Activated T-helper 2 cell treated with anti-CD3 and anti-CD28 coated beads, Interferon-gamma antibody, Interleukin-2, Interleukin-4, amounts not matched to agents 10 μg/mL and 5 μg/mL and 100 μg/mL, durations not matched to agents 14 hours and 24 hours and 36 hours (primary cell): ENCODE data around the gene ARHGEF40. TPM values are rescaled to one million over a fixed set of nuclear protein-coding genes. Genes with fewer than 3 reads are reported as not detected.

Experiments
- DNase-seq: peaks from one replicate; pipeline ENCODE4 v3.0.0; 2021; ENCODE audit warnings: low spot score
- H3K27ac Mint-ChIP-seq: one replicate; pipeline ENCODE4 v1.8.0; 2021; ENCODE audit warnings: mixed read lengths
- H3K27me3 Mint-ChIP-seq: one replicate; pipeline ENCODE4 v1.8.0; 2021; ENCODE audit warnings: low read depth, mixed read lengths
- H3K36me3 Mint-ChIP-seq: one replicate; pipeline ENCODE4 v1.8.0; 2021; ENCODE audit warnings: low read depth, mixed read lengths
- H3K4me1 Mint-ChIP-seq: one replicate; pipeline ENCODE4 v1.8.0; 2021; ENCODE audit warnings: low read depth, mixed read lengths
- H3K4me3 Mint-ChIP-seq: one replicate; pipeline ENCODE4 v1.8.0; 2021; ENCODE audit warnings: low read depth, mild to moderate bottlenecking, moderate library complexity, mixed read lengths
- H3K9me3 Mint-ChIP-seq: one replicate; pipeline ENCODE4 v1.8.0; 2021; ENCODE audit warnings: mixed read lengths
- intact Hi-C: fragments of 100-400 bp; cut with micrococcal nuclease; formaldehyde crosslinking; loops from one replicate; pipeline ENCODE4 v1.15.1; 2023
- total RNA-seq: library from RNA; stranded (reverse); gene quantifications from 2 replicates; pipeline ENCODE4 v1.2.3, GENCODE V29; 2022

The ARHGEF40 gene
- total RNA-seq, 1 donor from 2014 or later = 0.05 TPM

DNA sequence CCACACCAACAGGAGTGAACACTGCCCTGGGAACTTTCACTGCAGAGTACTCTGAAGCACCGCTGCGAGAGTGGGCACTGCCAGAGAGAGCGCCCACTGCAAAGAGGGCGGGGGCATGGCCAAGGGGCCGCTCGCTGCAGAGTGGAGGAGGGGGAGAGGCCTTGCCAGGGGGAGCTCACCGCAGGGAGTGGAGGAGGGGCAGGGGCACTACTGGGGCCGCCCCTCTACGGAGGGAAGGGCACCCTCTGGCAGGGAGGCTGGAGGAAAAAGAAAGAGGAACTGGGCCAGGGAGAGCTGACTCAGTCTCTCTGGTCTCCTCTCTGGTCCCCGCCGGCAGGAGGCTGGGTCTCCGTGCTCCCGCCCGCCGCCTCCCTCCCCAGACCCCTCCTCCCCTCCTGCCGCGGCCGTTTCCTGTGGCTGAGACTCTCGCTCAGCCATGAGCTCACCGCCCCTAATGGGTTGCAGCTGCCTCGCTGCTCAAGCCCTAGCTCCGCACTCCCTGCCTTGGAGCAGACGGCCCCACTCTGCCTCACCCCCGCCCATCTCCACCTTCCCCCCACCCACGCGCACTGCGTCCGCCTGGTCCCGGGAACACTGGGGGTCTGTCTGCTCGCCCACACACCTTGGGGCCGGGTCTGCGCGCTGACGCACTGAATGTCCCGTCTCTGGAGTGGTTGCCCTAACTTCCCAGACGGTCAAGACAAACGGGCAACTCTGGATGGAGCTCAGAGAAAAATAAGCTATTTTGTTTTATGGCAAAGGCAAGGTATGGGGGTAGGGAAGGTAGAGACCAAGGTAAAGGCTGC lies 1.3 kb downstream of the ARHGEF40 start:
- peaks cover 30% of the 10 kb centered on the region for H3K4me1 Mint-ChIP-seq
- DNase-seq = peak; percentile 24
- intact Hi-C loops = no loop called here
- H3K27ac Mint-ChIP-seq = no peak overlapping the region
- no peaks in the 10 kb centered on the region for H3K9me3 Mint-ChIP-seq
- peaks cover 66% of the 10 kb centered on the region for H3K27me3 Mint-ChIP-seq
- peak overlapping the region; percentile 72 for H3K4me3 Mint-ChIP-seq
- no peaks in the 10 kb centered on the region for H3K36me3 Mint-ChIP-seq

DNA sequence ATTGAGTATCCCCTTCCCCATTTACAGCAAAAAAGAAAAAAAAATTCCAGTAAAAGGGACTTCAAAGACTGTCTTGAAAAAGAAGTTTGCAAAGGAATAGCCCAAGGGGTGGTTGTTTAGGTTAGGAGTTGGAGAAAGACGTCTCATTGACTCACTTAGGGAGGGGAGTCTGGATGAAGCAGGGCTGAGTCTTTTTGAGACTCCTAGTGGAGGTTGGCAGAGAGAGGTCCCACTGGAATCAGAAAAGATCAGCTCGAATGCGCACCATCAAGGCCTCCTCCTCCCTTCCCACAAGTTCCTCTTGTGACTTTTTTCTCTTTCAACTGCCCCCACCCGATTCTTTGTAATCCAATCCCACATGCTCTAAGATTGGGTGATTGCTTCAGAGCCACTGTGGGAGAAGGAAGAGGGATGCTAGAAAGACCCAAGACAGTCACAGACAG lies 1.9 kb downstream of the ARHGEF40 start:
- intact Hi-C loops = no loop called here
- Mint-ChIP-seq H3K4me1 (peaks cover 30% of the 10 kb centered on the region), H3K27me3 (peaks cover 61% of the 10 kb centered on the region), H3K36me3 (no peaks in the 10 kb centered on the region), H3K27ac (no peak overlapping the region), H3K4me3 (no peak overlapping the region), H3K9me3 (no peaks in the 10 kb centered on the region)
- DNase-seq = no peak

DNA sequence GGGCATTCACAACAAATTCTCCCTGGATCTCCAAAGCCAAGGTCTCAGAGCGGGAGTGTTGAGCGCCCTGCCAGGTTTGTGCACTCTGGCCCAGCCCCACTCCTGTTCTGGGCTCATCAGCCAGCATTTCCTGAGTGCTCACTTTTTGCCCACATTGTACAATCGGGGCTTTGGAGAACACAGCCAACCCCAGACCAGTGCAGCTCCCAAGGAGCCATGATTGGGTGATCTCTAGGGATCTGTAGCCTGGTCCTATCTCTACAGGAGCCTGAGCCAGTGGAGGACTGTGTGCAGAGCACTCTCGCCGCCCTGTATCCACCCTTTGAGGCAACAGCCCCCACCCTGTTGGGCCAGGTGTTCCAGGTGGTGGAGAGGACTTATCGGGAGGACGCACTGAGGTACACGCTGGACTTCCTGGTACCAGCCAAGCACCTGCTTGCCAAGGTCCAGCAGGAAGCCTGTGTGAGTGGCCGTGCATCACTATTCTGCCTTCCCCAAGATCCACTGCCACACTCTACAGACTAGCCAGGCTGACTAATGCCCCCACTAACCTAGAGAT lies 2.8 kb downstream of the ARHGEF40 start:
- H3K4me3 Mint-ChIP-seq = peak overlapping the region; percentile 19
- no peaks in the 10 kb centered on the region for H3K36me3 Mint-ChIP-seq
- DNase-seq = no peak
- intact Hi-C loops = no loop called here
- H3K4me1 Mint-ChIP-seq = peaks cover 30% of the 10 kb centered on the region
- no peaks in the 10 kb centered on the region for H3K9me3 Mint-ChIP-seq
- peaks cover 55% of the 10 kb centered on the region for H3K27me3 Mint-ChIP-seq
- H3K27ac Mint-ChIP-seq = no peak overlapping the region

DNA sequence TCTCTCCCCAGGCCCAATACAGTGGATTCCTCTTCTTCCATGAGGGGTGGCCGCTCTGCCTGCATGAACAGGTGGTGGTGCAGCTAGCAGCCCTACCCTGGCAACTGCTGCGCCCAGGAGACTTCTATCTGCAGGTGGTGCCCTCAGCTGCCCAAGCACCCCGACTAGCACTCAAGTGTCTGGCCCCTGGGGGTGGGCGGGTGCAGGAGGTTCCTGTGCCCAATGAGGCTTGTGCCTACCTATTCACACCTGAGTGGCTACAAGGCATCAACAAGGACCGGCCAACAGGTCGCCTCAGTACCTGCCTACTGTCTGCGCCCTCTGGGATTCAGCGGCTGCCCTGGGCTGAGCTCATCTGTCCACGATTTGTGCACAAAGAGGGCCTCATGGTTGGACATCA lies 3.8 kb downstream of the ARHGEF40 start:
- DNase-seq = no peak
- H3K27ac Mint-ChIP-seq = no peak overlapping the region
- no peak overlapping the region for H3K4me3 Mint-ChIP-seq
- H3K4me1 Mint-ChIP-seq = peaks cover 24% of the 10 kb centered on the region
- intact Hi-C loops = no loop called here
- H3K36me3 Mint-ChIP-seq = no peaks in the 10 kb centered on the region
- H3K27me3 Mint-ChIP-seq = peaks cover 47% of the 10 kb centered on the region
- H3K9me3 Mint-ChIP-seq = no peaks in the 10 kb centered on the region

DNA sequence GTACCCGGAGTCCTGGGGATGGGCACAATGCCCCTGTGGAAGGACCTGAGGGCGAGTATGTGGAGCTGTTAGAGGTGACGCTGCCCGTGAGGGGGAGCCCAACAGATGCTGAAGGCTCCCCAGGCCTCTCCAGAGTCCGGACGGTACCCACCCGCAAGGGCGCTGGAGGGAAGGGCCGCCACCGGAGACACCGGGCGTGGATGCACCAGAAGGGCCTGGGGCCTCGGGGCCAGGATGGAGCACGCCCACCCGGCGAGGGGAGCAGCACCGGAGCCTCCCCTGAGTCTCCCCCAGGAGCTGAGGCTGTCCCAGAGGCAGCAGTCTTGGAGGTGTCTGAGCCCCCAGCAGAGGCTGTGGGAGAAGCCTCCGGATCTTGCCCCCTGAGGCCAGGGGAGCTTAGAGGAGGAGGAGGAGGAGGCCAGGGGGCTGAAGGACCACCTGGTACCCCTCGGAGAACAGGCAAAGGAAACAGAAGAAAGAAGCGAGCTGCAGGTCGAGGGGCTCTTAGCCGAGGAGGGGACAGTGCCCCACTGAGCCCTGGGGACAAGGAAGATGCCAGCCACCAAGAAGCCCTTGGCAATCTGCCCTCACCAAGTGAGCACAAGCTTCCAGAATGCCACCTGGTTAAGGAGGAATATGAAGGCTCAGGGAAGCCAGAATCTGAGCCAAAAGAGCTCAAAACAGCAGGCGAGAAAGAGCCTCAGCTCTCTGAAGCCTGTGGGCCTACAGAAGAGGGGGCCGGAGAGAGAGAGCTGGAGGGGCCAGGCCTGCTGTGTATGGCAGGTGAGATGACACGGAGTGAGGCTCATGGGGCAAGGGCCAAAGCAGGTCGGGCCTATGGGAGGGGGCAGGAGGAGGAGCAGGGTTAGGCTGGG lies 4.5 kb downstream of the ARHGEF40 start:
- intact Hi-C loops = no loop called here
- Mint-ChIP-seq H3K4me1 (peaks cover 18% of the 10 kb centered on the region), H3K36me3 (no peaks in the 10 kb centered on the region), H3K27me3 (peaks cover 43% of the 10 kb centered on the region), H3K27ac (no peak overlapping the region), H3K4me3 (no peak overlapping the region), H3K9me3 (no peaks in the 10 kb centered on the region)
- DNase-seq = no peak

DNA sequence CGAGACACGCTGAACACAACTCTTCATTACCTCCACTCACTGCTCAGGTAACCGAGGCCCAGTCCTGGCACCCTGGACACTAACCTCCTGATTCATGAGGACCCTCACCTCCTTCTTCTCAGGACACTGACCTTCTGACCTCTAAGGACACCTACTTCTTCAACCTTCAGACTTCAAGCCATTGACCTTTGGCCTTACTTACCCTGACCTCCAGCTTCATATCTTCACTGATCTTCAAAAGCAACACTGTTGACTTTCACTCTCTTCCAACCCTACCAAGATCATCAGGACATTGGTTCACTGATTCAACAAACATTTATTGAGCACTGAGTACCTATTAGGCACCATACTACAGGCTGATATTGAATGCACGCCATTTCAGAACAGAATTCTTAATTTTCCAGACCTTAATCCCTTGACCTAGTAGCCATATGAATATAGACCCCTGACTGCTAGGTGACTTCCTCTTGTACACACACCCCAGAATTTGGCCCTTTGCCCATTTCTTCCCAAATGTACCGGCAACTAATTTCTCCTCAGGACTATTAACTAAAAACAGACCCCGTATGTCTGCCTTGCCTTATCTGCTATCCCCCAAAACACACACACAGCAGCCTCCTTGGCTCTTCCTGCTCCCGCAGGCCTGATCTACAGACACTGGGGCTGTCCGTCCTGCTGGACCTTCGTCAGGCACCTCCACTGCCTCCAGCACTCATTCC lies 5.8 kb downstream of the ARHGEF40 start:
- Mint-ChIP-seq H3K36me3 (no peaks in the 10 kb centered on the region), H3K4me3 (no peak overlapping the region), H3K9me3 (no peaks in the 10 kb centered on the region), H3K27me3 (peaks cover 34% of the 10 kb centered on the region), H3K4me1 (peaks cover 15% of the 10 kb centered on the region), H3K27ac (no peak overlapping the region)
- no peak for DNase-seq
- intact Hi-C loops = no loop called here

DNA sequence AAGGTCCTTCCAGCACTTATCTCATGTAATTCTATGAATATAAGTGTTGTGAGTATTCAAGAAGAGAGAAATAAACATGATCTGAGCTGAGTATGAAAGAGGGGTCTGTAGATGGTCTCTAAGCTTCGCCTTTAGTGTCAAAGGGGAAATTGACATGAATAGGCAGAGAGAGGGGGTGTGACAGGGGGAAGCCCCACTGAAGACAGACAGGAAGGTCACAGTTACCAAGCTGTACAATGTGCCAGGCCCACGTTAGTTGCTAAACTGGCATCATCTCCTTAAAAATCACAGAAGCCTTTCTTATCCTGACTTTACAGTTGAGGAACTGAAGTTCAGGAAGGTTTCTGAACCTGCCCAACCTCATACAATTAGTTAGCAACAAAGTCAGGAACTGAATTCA lies 7.6 kb downstream of the ARHGEF40 start:
- H3K4me3 Mint-ChIP-seq = no peak overlapping the region
- H3K27ac Mint-ChIP-seq = no peak overlapping the region
- no peaks in the 10 kb centered on the region for H3K9me3 Mint-ChIP-seq
- no peaks in the 10 kb centered on the region for H3K36me3 Mint-ChIP-seq
- H3K4me1 Mint-ChIP-seq = no peaks in the 10 kb centered on the region
- DNase-seq = no peak
- intact Hi-C loops = no loop called here
- H3K27me3 Mint-ChIP-seq = peaks cover 16% of the 10 kb centered on the region

DNA sequence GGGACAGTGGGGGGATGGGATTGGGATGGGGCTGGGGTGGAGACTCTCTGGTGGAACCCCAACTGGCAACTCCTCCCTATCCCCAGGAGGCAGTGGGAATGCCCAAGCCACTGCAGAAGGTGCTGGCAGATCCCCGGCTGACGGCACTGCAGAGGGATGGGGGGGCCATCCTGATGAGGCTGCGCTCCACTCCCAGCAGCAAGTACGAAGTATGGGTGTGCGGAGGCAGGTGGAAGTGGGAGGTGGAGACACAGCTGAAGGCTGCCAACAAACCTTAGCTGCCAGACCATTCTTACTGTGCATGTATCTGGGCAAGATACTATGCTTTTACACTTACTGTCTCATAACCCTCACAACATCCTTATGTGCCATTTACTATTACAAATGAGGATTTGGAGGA lies 8.2 kb downstream of the ARHGEF40 start:
- no peak overlapping the region for H3K4me3 Mint-ChIP-seq
- peaks cover 11% of the 10 kb centered on the region for H3K27me3 Mint-ChIP-seq
- intact Hi-C loops = no loop called here

DNA sequence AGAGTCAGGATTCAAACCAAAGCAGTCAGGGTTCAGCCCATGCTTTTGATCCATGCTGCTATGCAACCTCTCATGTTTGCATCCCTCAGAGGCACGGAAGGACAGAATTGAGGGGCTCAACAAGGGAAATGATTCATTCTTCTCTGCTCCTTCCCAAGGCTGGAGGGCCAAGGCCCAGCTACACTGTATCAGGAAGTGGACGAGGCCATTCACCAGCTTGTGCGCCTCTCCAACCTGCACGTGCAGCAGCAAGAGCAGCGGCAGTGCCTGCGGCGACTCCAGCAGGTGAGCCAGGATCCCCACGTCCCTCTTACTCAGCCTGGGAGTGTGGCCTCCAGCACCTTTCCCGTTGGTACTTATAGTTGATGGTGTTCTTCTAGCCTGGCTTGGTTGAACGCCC lies 8.6 kb downstream of the ARHGEF40 start:
- H3K9me3 Mint-ChIP-seq = no peaks in the 10 kb centered on the region
- peaks cover 7% of the 10 kb centered on the region for H3K27me3 Mint-ChIP-seq
- no peak for DNase-seq
- no peak overlapping the region for H3K4me3 Mint-ChIP-seq
- no peaks in the 10 kb centered on the region for H3K4me1 Mint-ChIP-seq
- H3K27ac Mint-ChIP-seq = no peak overlapping the region
- intact Hi-C loops = no loop called here
- no peaks in the 10 kb centered on the region for H3K36me3 Mint-ChIP-seq

More for the DNA sequence above, 8.2 kb downstream of the ARHGEF40 start:
- Mint-ChIP-seq H3K36me3 (no peaks in the 10 kb centered on the region), H3K4me1 (no peaks in the 10 kb centered on the region), H3K9me3 (no peaks in the 10 kb centered on the region), H3K27ac (no peak overlapping the region)
- no peak for DNase-seq

DNA sequence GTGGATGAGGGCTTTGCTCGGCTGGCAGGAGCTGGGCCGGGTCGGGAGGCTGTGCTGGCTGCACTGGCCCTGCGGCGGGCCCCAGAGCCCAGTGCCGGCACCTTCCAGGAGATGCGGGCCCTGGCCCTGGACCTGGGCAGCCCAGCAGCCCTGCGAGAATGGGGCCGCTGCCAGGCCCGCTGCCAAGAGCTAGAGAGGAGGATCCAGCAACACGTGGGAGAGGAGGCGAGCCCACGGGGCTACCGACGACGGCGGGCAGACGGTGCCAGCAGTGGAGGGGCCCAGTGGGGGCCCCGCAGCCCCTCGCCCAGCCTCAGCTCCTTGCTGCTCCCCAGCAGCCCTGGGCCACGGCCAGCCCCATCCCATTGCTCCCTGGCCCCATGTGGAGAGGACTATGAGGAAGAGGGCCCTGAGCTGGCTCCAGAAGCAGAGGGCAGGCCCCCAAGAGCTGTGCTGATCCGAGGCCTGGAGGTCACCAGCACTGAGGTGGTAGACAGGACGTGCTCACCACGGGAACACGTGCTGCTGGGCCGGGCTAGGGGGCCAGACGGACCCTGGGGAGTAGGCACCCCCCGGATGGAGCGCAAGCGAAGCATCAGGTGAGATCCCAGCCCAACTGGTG lies 11.5 kb downstream of the ARHGEF40 start:
- H3K36me3 Mint-ChIP-seq = no peaks in the 10 kb centered on the region
- peaks cover 4% of the 10 kb centered on the region for H3K27me3 Mint-ChIP-seq
- H3K27ac Mint-ChIP-seq = no peak overlapping the region
- H3K9me3 Mint-ChIP-seq = no peaks in the 10 kb centered on the region
- H3K4me3 Mint-ChIP-seq = no peak overlapping the region
- peaks cover 3% of the 10 kb centered on the region for H3K4me1 Mint-ChIP-seq
- no peak for DNase-seq
- intact Hi-C loops = no loop called here

DNA sequence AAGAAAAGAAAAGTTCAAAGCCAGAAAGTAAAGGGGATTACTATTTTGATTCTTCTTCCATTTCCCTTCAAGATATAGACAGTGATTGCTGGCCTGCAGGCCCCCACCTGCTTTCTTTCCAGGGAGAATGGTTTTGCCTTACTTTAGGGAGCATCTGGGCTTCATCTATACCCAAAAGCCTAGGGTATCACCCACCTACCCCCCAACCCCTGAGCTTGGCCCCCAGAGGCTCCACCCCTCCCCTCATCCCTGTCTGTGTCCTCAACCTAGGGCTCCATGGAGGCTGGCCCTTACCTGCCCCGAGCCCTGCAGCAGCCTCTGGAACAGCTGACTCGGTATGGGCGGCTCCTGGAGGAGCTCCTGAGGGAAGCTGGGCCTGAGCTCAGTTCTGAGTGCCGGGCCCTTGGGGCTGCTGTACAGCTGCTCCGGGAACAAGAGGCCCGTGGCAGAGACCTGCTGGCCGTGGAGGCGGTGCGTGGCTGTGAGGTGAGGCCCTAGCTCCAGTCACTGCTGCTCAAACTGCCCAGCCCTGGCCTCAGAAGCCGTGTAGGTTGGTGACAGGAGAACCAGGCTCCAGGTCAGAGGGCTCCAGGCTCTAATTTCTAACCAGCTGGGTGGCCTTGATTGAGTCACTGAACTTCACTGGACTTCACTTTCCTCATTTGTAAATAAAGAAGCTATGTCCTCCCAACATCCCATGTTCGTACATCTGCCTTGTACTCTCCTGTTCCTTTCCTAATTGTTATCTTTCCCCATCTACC lies 13.6 kb downstream of the ARHGEF40 start:
- peaks cover 4% of the 10 kb centered on the region for H3K27me3 Mint-ChIP-seq
- no peaks in the 10 kb centered on the region for H3K9me3 Mint-ChIP-seq
- no peak for DNase-seq
- no peaks in the 10 kb centered on the region for H3K36me3 Mint-ChIP-seq
- no peak overlapping the region for H3K27ac Mint-ChIP-seq
- peaks cover 9% of the 10 kb centered on the region for H3K4me1 Mint-ChIP-seq
- H3K4me3 Mint-ChIP-seq = no peak overlapping the region
- intact Hi-C loops = no loop called here
